ENCODE results near the gene RGS3. TPM values are rescaled to one million over a fixed set of nuclear protein-coding genes. Genes with fewer than 3 reads are reported as not detected.
A peak's percentile ranks its signal among the peaks of the same experiment; 100 is the strongest.

Gene RGS3
- total and polyA plus RNA-seq, 2 donors (not counting 3 experiments of a cell fraction or from before 2014, with no cell fraction given): 356 to 416 TPM

DNA sequence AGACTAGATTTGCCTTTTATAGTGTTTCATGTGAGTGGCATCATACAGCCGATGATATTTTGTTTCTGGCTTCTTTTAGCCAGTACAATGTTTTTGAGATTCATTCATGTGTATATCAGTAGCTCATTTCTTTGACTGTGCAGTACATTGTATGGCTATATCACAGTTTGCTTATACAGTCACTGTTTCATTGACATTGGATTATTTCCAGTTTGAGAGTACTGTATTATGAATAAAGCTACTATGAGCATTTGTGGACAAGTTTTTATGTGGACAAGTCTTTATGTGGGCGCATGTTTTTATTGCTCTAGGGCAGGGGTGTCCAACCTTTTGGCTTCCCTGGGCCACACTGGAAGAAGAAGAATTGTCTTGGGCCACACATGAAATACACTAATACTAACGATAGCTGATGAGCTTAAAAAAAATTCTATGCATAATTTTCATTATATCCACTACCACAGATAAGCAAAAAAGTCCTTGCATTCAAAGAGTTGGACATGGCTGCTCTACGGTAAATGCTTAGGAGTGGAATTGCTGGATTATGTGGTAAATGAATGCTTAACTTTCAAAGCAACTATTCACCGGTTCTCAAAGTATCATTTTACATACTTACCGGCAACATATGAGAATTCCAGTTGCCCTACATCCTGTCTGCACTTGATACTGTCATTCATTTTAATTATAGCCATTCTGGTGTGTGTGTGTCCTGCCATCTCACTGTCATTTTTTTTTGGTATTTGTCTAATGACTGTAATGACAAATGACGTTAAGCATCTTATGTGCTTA lies 177.8 kb downstream of the RGS3 start:
- dilution Hi-C loops (cut with MboI; ENCODE audit: extremely low pct_ligation_motif_present, low sequenced_read_pairs): no loop called here
- Histone ChIP-seq H3K9me1 (replicated peaks; ENCODE audit: control insufficient read depth, extremely low read depth, insufficient read depth, low read length) (no peaks in the 10 kb centered on the region), H4K20me1 (replicated peaks; ENCODE audit: control insufficient read depth, extremely low read depth, insufficient read depth, low read length) (no peaks in the 10 kb centered on the region), H3K4me1 (ENCODE audit: control insufficient read depth, extremely low read depth, insufficient read depth, low read length) (peaks cover 3% of the 10 kb centered on the region), H3K27ac (ENCODE audit: insufficient read depth, low read depth, low read length) (no peak overlapping the region), H3K4me3 (replicated peaks in 1 of 3; ENCODE audit: insufficient read depth in 1 of 3, low read depth in 1 of 3, low read length in 3 of 3) (no peak overlapping the region), H3K79me2 (ENCODE audit: control insufficient read depth, insufficient read depth, low read length) (no peaks in the 10 kb centered on the region), H3K27me3 (ENCODE audit: control insufficient read depth in 2 of 2, insufficient read depth in 2 of 2, low read length in 2 of 2) (no peaks in the 10 kb centered on the region), H3K36me3 (ENCODE audit: control insufficient read depth in 2 of 2, extremely low read depth in 1 of 2, insufficient read depth in 2 of 2, low read length in 2 of 2) (no peaks in the 10 kb centered on the region), H2AFZ (ENCODE audit: low read depth, low read length) (no peak overlapping the region), H3K4me2 (ENCODE audit: insufficient read depth, low read length) (no peak overlapping the region), H3K9ac (replicated peaks; ENCODE audit: extremely low read depth, insufficient read depth, low read length) (no peak overlapping the region), H3K9me3 (replicated peaks; ENCODE audit: control insufficient read depth, insufficient read depth, low read length) (no peaks in the 10 kb centered on the region)
- CTCF ChIA-PET: interaction anchor here (1.0 to 1.5 kb wide), 5 partner anchors 9 to 50 kb away, joined by 3 to 11 read pairs (median 5); no protein-coding TSS in a partner anchor
- peak; percentile 45 for DNase-seq (ENCODE audit: low read depth, low spot score)
- no peak for FAIRE-seq
- TF ChIP-seq GATA2 (IDR thresholded peaks at IDR 0.05; ENCODE audit: insufficient read depth, insufficient read length, low read depth, low read length) (no peak), CTCF (IDR thresholded peaks at IDR 0.05; ENCODE audit: extremely low read depth in 1 of 2, insufficient read depth in 1 of 2, low read depth in 1 of 2, low read length in 2 of 2) (no peak), MYC (IDR thresholded peaks at IDR 0.05; ENCODE audit: low read depth, low read length) (no peak), FOS (IDR thresholded peaks at IDR 0.05; ENCODE audit: borderline replicate concordance, insufficient read depth, low read length) (no peak), POLR2A (IDR thresholded peaks at IDR 0.05; ENCODE audit: low read depth, low read length) (no peak), POLR2AphosphoS5 (IDR thresholded peaks at IDR 0.05; ENCODE audit: insufficient read depth, low read depth, low read length) (no peak), JUN (IDR thresholded peaks at IDR 0.05; ENCODE audit: borderline replicate concordance, insufficient read depth, insufficient read length, low read depth) (no peak), EZH2 (IDR thresholded peaks at IDR 0.05; ENCODE audit: borderline replicate concordance, low read depth, low read length, severe bottlenecking) (no peak)
- TF ChIP-seq, protein P1, sequence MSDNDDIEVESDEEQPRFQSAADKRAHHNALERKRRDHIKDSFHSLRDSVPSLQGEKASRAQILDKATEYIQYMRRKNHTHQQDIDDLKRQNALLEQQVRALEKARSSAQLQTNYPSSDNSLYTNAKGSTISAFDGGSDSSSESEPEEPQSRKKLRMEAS (IDR thresholded peaks at IDR 0.05; ENCODE audit: insufficient read depth, insufficient read length): no peak
- POLR2A ChIA-PET: interaction anchor here (0.6 to 1.1 kb wide), 2 partner anchors 35 to 48 kb away, joined by 3 to 6 read pairs; no protein-coding TSS in a partner anchor
- BruUV-seq (replicated peaks): no TSS peak
- intact Hi-C loops (cut with micrococcal nuclease): no loop called here
